Esophagus muscularis mucosa (tissue), 3 donors: ENCODE data around the gene C16orf95.

ENCODE experiments used
- EP300 ChIP-seq: sonication (generic); formaldehyde crosslinking; IDR thresholded peaks from one replicate; pipeline ENCODE4 v1.6.1; 2017; ENCODE audit warnings: antibody characterized with exemption
- TF ChIP-seq, protein P1 (sequence below), 3 experiments: fragments of 200-600 bp in 2 of 3; fragments of 450-650 bp in 1 of 3; sonication (generic) in 2 of 3; IDR thresholded peaks; one replicate each; pipeline ENCODE4 v1.5.1; 2017 to 2019; ENCODE audit warnings: antibody characterized with exemption in 3 of 3, mild to moderate bottlenecking in 2 of 3, moderate library complexity in 1 of 3

- TF ChIP-seq, protein P1, sequence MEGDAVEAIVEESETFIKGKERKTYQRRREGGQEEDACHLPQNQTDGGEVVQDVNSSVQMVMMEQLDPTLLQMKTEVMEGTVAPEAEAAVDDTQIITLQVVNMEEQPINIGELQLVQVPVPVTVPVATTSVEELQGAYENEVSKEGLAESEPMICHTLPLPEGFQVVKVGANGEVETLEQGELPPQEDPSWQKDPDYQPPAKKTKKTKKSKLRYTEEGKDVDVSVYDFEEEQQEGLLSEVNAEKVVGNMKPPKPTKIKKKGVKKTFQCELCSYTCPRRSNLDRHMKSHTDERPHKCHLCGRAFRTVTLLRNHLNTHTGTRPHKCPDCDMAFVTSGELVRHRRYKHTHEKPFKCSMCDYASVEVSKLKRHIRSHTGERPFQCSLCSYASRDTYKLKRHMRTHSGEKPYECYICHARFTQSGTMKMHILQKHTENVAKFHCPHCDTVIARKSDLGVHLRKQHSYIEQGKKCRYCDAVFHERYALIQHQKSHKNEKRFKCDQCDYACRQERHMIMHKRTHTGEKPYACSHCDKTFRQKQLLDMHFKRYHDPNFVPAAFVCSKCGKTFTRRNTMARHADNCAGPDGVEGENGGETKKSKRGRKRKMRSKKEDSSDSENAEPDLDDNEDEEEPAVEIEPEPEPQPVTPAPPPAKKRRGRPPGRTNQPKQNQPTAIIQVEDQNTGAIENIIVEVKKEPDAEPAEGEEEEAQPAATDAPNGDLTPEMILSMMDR (IDR thresholded peaks at IDR 0.05) = no peak
- no peak for TF ChIP-seq EP300
These were observed 10.8 kb upstream of the C16orf95 start for GRCh38 chr16:87327798-87328495.
